Skeletal muscle satellite cell (primary cell): ENCODE results near the gene RNASEH2B.

Experiments used
- H3K27me3 ChIP-seq: 2 replicates; pipeline ENCODE4 v1.7.0; 2013; ENCODE audit warnings: low read length; ENCODE audit not compliant: control insufficient read depth, insufficient read depth
- H3K36me3 ChIP-seq: 2 replicates; pipeline ENCODE4 v1.7.0; 2013; ENCODE audit warnings: mild to moderate bottlenecking, control low read depth, low read length; ENCODE audit not compliant: insufficient read depth
- H3K4me1 ChIP-seq: 2 replicates; pipeline ENCODE4 v1.7.0; 2013; ENCODE audit warnings: low read length; ENCODE audit not compliant: control insufficient read depth, insufficient read depth
- H3K4me2 ChIP-seq: 2 replicates; pipeline ENCODE4 v1.7.0; 2013; ENCODE audit warnings: mild to moderate bottlenecking, low read length
- H3K4me3 ChIP-seq: 2 replicates; pipeline ENCODE4 v1.7.0; 2013; ENCODE audit warnings: low read length
- H3K9ac ChIP-seq: 2 replicates; pipeline ENCODE4 v1.7.0; 2013; ENCODE audit warnings: mild to moderate bottlenecking, low read depth, low read length, moderate library complexity
- H3K9me3 ChIP-seq: replicated peaks from 2 replicates; pipeline ENCODE4 v1.7.0; 2013; ENCODE audit warnings: mild to moderate bottlenecking, control low read depth, low read length

RNASEH2B gene

DNA sequence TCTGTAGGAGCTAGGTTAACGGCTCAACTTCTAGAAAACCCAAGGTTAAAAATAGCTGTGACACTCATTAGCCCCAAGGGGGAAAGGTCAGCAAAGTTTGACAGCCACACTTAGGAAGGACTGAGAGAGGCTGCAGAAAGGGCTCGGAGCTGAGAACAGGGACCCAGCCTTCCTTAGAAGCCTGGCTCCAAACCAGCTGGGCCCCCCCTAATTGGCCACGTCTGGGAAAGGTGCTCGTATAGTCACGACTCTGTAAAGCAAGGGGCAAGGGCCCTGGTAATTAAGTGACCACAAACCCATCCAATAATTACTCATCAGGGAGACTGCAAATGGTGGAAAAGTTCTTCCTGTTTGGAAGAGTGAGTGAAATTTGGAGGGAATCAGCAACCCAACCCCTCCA is 90.5 kb downstream of the RNASEH2B start:
- H3K4me1 ChIP-seq, result peaks cover 15% of the 10 kb centered on the region
- H3K27me3 ChIP-seq, result peaks cover 35% of the 10 kb centered on the region
- H3K36me3 ChIP-seq, result no peaks in the 10 kb centered on the region
- no peak overlapping the region for H3K9ac ChIP-seq
- H3K4me2 ChIP-seq, result no peak overlapping the region
- no peak overlapping the region for H3K4me3 ChIP-seq
- no peaks in the 10 kb centered on the region for H3K9me3 ChIP-seq

GRCh38 chr13:51000571-51001260 is 91.1 kb downstream of the RNASEH2B start:
- Histone ChIP-seq H3K4me3 (no peak overlapping the region), H3K4me1 (peaks cover 22% of the 10 kb centered on the region), H3K36me3 (no peaks in the 10 kb centered on the region), H3K4me2 (no peak overlapping the region), H3K9me3 (no peaks in the 10 kb centered on the region), H3K27me3 (peaks cover 35% of the 10 kb centered on the region), H3K9ac (no peak overlapping the region)

DNA sequence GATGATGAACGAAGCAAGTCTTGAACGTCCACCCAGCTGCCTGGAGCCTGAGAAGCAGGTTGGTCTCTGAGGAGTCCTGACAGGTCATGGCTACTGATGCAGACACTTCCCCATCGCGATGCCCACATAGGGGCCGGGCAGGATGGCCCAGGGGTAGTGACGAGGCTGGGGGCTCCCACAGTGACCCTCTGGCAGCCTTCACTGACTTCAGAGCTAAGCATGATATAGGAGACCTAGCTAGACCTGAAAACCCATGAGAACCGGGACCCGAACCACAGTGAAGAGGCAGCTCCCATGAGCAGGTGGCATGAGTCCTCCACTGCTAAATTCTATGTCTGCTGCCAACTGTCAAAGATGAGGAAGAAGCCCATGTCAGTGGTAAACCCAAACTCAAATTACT is 91.7 kb downstream of the RNASEH2B start:
- Histone ChIP-seq H3K9me3 (no peaks in the 10 kb centered on the region), H3K4me2 (no peak overlapping the region), H3K36me3 (no peaks in the 10 kb centered on the region), H3K9ac (no peak overlapping the region), H3K4me1 (peaks cover 25% of the 10 kb centered on the region), H3K4me3 (no peak overlapping the region), H3K27me3 (peaks cover 35% of the 10 kb centered on the region)

DNA sequence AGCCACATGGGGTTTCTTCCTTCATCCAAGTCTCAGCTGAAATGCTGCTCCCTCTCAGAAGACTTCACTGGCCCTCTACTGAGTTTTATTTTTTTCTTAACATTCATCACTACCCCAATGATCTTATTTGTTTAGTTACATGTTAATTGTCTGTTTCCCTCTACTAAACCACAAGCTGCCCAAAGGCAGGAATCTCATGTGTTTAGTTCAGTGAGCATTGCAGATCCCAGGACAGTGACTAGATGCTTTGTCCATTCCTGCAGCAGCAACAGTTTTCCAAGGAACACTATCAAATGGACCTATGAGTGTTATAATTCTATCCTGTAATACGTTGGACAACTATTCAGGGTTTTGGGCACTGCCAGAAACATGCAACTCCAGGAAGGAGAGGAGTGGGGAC is 93.1 kb downstream of the RNASEH2B start:
- H3K9me3 ChIP-seq, result no peaks in the 10 kb centered on the region
- peaks cover 25% of the 10 kb centered on the region for H3K27me3 ChIP-seq
- H3K9ac ChIP-seq, result no peak overlapping the region
- no peak overlapping the region for H3K4me2 ChIP-seq
- H3K36me3 ChIP-seq, result no peaks in the 10 kb centered on the region
- H3K4me3 ChIP-seq, result no peak overlapping the region
- peaks cover 35% of the 10 kb centered on the region for H3K4me1 ChIP-seq

DNA sequence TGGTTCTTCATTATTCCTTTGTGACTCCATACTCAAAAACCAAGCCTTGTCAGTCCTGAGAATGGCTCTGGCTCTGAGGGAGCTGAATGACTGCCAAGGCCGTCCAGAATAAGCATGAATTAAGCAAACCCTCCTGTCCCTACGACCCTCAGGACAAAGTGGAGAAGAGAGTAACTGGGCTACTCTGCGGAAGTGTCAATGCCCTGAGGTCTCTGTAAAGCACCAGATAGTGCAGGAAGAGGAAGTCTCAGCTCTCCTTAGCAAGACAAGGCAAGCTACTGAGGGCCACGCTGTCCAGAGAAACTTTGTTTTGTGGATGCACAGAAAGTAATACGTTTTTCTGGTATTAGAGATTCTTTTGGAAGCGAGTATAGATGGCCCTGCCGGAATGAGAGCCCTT is 94.1 kb downstream of the RNASEH2B start:
- Histone ChIP-seq H3K4me1 (peaks cover 35% of the 10 kb centered on the region), H3K9me3 (no peaks in the 10 kb centered on the region), H3K27me3 (peaks cover 25% of the 10 kb centered on the region), H3K9ac (no peak overlapping the region), H3K4me2 (no peak overlapping the region), H3K4me3 (no peak overlapping the region), H3K36me3 (no peaks in the 10 kb centered on the region)

DNA sequence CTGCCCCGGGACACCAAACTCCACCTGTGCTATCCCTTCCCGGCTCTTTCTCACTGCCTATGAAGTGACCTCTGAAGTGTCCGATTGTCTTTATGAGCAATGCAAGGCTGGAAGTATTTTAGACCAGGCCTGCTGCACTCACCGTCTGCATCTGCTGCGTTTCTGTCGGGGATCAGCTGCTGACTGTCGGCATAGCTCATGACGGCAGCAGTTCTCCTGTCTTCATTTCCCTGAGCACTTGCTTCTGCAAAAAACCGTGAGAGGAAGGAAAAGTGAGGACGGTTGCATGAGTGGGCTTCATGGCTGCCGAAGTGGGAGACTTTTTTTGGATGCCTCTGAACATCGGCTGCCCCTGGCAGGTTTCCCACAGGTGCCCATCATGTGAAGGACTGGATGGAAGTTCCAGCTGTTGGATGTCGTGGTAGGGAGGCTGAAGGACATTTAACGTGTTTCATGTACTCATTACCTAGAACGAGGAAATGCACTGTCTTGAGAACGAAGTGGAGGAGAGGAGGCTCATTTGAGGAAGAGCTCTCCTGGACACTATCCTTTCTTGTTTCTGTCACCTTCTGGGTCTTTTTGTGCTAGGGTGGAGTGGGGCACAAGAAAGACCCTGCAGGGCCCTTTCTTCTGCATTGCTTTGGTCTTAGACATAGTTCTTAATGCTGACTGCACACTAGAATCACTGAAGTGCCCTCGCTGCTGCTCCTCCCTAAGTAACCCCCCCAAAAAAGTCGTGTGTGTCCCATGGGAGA is 94.7 kb downstream of the RNASEH2B start:
- Histone ChIP-seq H3K27me3 (peaks cover 25% of the 10 kb centered on the region), H3K4me2 (no peak overlapping the region), H3K9me3 (no peaks in the 10 kb centered on the region), H3K4me1 (peaks cover 35% of the 10 kb centered on the region), H3K9ac (no peak overlapping the region), H3K36me3 (no peaks in the 10 kb centered on the region), H3K4me3 (no peak overlapping the region)

- H3K9ac ChIP-seq, result no peak overlapping the region
- H3K36me3 ChIP-seq, result no peaks in the 10 kb centered on the region
- H3K4me1 ChIP-seq, result peaks cover 31% of the 10 kb centered on the region
- H3K4me2 ChIP-seq, result no peak overlapping the region
- H3K9me3 ChIP-seq, result no peaks in the 10 kb centered on the region
- H3K27me3 ChIP-seq, result peaks cover 25% of the 10 kb centered on the region
- H3K4me3 ChIP-seq, result no peak overlapping the region
Observed at GRCh38 chr13:51004918-51005460, 95.4 kb downstream of the RNASEH2B start.

- no peak overlapping the region for H3K4me2 ChIP-seq
- H3K9me3 ChIP-seq, result no peaks in the 10 kb centered on the region
- H3K4me1 ChIP-seq, result peaks cover 25% of the 10 kb centered on the region
- no peak overlapping the region for H3K4me3 ChIP-seq
- H3K27me3 ChIP-seq, result peaks cover 25% of the 10 kb centered on the region
- H3K9ac ChIP-seq, result no peak overlapping the region
- no peaks in the 10 kb centered on the region for H3K36me3 ChIP-seq
Observed at GRCh38 chr13:51005566-51005965, 96.0 kb downstream of the RNASEH2B start.
